Measurements from ENCODE around the gene LRCH2.

Gene LRCH2

DNA sequence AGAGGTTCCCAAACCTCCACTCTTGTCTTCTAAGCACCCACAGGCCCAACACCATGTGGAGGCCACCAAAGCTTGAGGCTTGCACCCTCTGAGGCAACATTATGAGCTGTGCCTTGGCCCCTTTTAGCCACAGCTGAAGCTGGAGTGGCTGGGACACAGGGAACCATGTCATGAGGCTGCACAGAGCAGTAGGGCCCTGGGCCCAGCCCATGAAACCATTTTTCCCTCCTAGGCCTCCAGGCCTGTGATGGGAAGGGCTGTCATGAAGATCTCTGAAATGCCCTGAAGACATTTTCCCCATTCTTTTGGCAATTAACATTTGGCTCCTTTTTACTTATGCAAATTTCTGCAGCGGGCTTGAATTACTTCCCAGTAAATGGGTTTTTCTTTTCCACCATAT lies 29.9 kb downstream of the LRCH2 start:
- no peak for DNase-seq (ENCODE audit: low read depth in 2 of 2)

GRCh38 chrX:115192244-115192700 lies 41.6 kb downstream of the LRCH2 start:
- DNase-seq (ENCODE audit: low read depth in 2 of 2), result no peak

DNA sequence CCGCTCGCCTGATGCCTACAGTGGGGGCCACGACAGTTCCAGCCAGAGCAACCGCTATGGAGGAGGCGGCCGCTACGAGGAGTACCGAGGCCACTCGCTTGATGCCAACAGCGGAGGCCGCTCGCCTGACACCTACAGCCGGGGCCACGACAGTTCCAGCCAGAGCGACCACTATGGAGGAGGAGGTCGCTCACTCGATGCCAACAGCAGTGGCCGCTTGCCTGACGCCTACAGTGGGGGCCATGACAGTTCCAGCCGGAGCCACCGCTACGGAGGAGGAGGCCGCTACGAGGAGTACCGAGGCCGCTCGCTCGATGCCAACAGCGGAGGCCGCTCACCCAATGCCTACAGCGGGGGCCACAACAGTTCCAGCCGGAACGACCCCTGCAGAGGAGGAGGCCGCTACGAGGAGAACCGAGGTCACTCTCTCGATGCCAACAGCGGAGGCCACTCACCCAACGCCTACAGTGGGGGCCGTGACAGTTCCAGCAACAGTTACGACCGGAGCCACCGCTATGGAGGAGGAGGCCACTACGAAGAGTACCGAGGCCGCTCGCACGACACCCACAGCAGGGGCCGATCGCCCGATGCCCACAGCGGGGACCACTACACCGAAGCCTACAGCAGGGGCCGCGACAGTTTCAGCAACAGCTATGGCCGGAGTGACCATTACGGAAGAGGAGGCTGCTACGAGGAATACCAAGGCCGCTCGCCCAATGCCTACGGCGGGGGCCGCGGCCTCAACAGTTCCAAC lies 42.2 kb downstream of the LRCH2 start:
- DNase-seq (ENCODE audit: low read depth in 2 of 2), result no peak

GRCh38 chrX:115190636-115191489 lies 43.0 kb downstream of the LRCH2 start:
- no peak for DNase-seq (ENCODE audit: low read depth in 2 of 2)

DNA sequence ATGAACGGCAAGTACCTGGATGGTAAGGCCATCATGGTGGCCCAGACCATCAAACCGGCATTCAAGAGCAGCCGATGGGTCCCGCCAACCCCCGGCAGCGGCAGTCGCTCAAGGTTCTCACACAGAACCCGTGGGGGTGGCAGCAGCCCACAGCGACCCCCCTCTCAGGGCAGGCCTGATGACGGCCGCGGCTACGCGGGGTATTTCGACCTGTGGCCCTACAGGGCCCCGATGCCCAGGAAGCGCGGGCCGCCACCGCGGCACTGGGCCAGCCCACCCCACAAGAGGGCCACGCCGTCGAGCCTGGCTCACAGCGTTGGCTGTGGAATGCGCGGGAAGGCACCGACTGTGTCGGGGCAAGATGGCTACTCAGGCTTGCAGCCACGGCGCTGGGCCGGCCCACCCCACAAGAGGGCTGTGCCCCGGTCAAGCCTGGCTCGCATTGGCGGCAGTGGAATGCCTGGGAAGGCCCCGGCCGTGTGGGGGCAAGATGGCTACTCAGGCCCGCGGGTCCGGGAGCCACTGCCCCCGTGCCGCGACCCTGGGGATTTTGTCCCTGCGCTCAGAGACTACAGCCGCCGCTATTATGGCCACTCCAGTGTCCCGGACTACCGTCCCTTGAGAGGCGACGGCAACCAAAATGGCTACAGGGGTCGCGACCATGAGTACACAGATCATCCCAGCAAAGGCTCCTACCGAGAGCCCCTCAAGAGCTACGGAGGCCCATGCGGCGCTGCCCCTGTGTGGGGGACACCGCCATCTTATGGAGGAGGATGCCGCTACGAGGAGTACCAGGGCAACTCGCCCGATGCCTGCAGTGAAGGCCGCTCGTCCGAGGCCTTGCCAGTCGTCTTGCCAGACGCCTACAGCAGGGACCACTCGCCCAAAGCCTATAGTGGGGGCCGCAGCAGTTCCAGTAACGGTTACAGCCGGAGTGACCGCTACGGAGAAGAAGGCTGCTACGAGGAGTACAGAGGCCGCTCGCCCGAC lies 44.0 kb downstream of the LRCH2 start:
- DNase-seq (ENCODE audit: low read depth in 2 of 2), result no peak

DNA sequence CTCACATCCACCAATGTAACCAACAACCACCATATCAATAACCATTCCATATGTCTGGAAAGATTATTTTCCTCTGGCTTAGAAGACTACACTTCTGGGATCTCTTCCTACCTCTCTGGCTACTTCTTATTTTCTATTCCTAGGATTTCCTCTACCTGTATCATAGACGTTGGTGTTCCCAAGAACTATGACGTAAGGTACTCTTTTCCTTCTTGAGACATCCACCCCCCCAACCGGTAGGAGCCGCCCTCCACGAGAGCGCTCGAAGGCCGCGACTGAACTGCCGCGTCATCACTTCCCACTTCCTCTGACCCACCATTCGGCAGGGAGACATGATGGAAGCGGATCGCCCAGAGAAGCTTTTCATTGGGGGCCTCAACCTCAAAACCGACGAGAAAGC lies 44.8 kb downstream of the LRCH2 start, which contains the start of gene RBMXL3:
TSS of gene RBMXL3 (plus strand) at position 301 of the 400 bp plus-strand sequence. CDS start at position 333, 32 bp downstream.
- no peak for DNase-seq (ENCODE audit: low read depth in 2 of 2)

- DNase-seq (ENCODE audit: low read depth in 2 of 2), result no peak
Measured at GRCh38 chrX:115183980-115184379, 49.9 kb downstream of the LRCH2 start.

DNA sequence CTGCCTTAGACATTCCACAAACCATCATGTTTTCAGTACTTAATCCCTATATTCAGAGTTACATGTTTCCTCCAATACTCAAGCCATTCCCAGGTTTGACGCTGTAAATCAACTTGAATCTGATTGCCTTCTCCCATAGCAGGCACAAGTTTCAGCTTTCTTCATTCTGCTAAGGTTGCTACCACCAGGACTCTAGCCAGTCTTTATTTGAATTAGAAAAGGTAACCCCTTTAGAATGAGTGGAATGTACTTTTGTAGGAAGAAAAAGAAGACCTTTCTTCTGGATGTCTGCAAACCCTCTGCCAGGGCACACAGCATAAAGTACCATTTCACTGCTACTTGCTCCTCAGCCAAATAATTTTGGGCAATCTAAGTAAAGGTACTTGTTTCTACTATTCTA lies 55.4 kb downstream of the LRCH2 start:
- DNase-seq (ENCODE audit: low read depth in 2 of 2), result no peak

- no peak for DNase-seq (ENCODE audit: low read depth in 2 of 2)
Measured at GRCh38 chrX:115177932-115178331, 56.0 kb downstream of the LRCH2 start.

DNA sequence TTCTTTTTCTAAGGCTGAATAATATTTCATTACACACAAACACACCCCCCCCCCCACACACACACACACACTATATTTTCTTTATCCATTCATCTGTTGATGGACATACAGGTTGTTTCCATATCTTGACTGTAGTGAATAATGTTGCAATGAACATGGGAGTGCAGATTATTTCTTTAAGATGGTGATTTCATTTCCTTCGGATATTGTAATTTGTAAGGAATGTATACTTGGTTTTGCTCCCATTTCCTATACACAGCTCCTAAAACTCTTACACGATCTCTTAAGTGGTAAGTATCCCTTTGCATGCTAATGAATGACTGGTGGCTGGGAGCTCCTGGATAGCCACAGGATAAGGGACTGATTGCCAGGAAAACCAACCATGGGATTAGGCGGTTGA lies 59.3 kb downstream of the LRCH2 start:
- DNase-seq (ENCODE audit: low read depth in 2 of 2), result no peak

GRCh38 chrX:115173181-115173580 lies 60.7 kb downstream of the LRCH2 start:
- no peak for DNase-seq (ENCODE audit: low read depth in 2 of 2)

DNA sequence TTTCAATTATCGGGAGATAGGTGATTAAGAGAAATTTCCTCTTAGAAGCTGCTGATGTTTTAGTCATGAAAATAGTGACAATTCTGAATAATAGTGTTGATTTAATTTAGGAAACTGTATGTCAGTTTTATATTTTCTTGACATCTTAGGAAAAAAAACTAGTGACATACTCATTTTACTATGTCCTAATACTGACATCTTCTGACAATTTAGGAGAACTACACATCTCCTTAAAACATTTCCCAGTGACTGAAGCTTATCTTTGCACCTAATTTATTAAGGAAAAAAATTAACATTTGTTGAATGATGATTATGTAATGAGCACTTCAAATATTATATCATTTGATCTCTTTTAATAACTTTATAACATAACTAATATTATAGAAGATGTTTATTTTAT lies 86.7 kb downstream of the LRCH2 start:
- no peak for DNase-seq (ENCODE audit: low read depth in 2 of 2)

- no peak for DNase-seq (ENCODE audit: low read depth in 2 of 2)
Measured at GRCh38 chrX:115142057-115142456, 91.8 kb downstream of the LRCH2 start.

GRCh38 chrX:115138040-115138439 lies 95.9 kb downstream of the LRCH2 start:
- no peak for DNase-seq (ENCODE audit: low read depth in 2 of 2)

GRCh38 chrX:115134382-115134781 lies 99.5 kb downstream of the LRCH2 start:
- DNase-seq (ENCODE audit: low read depth in 2 of 2), result no peak

GRCh38 chrX:115112411-115112810 lies 121.5 kb downstream of the LRCH2 start:
- no peak for DNase-seq (ENCODE audit: low read depth in 2 of 2)

DNA sequence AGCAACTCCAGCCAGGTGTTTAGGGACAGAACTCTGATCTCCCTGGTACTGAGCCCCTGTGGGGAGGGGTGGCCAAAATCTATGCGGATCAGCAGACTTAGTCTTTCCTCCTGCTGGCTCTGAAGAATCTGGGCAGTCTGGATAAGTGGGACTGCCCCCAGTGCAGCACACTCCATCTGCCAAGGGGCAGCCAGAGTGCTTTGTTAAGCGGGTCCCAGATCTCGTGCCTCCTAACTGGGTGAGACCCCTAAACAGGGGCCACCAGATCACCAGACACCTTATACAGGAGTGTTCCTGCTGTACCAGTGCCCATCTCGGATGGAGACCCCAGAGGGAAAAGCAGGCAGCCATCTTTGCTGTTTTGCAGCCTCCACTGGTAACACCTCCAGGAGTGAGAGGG lies 135.0 kb downstream of the LRCH2 start:
- no peak for DNase-seq (ENCODE audit: low read depth in 2 of 2)

DNA sequence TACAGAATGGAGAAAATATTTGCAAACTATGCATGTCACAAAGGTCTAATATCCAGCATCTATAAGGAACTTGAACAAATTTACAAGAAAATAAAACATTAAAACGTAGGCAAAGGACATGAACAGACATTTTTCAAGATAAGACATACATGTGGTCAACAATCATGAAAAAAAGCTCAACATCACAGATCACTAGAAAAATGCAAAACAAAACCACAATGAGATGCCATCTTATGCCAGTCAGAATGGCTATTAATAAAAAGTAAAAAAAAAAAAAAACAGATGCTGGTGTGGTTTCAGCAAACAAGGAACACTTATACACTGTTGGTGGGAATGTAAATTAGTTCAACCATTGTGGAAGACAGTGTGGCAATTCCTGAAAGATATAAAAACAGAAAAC lies 140.7 kb downstream of the LRCH2 start:
- DNase-seq (ENCODE audit: low read depth in 2 of 2), result no peak

- DNase-seq (ENCODE audit: low read depth in 2 of 2), result no peak
Measured at GRCh38 chrX:115089419-115089818, 144.5 kb downstream of the LRCH2 start.

- DNase-seq (ENCODE audit: low read depth in 2 of 2), result no peak
Measured at GRCh38 chrX:115068896-115069295, 165.0 kb downstream of the LRCH2 start.

GRCh38 chrX:115067812-115068211 lies 166.1 kb downstream of the LRCH2 start:
- no peak for DNase-seq (ENCODE audit: low read depth in 2 of 2)

GRCh38 chrX:115065304-115065703 lies 168.6 kb downstream of the LRCH2 start:
- DNase-seq (ENCODE audit: low read depth in 2 of 2), result no peak
